ENCODE measurements around the gene NT5C1A. TPM values are rescaled to one million over a fixed set of nuclear protein-coding genes. Genes with fewer than 3 reads are reported as not detected.

Gene NT5C1A
- total RNA-seq, 2 experiments from 2014 or later = 1.1 to 1.3 TPM

GRCh38 chr1:39717809-39718208 is 45.9 kb upstream of the NT5C1A start:
- Histone ChIP-seq H3K9me3 (ENCODE audit: control insufficient read depth in 1 of 2, insufficient read depth in 1 of 2, low read length in 2 of 2) (no peaks in the 10 kb centered on the region), H3K4me3 (ENCODE audit: low read length) (no peak overlapping the region), H3K27ac (ENCODE audit: low read depth in 1 of 2, low read length in 2 of 2) (no peak overlapping the region), H3K27me3 (ENCODE audit: control insufficient read depth in 1 of 2, insufficient read depth in 2 of 2, low read length in 2 of 2) (peaks cover 5 to 11% of the 10 kb centered on the region in 2 experiments), H3K36me3 (ENCODE audit: insufficient read depth, low read length) (no peaks in the 10 kb centered on the region), H3K4me1 (ENCODE audit: insufficient read depth, low read length) (no peaks in the 10 kb centered on the region)
- DNase-seq (no peak), ATAC-seq (ENCODE audit: poor library complexity) (no peak)
- Mint-ChIP-seq H3K4me1 (ENCODE audit: low read depth) (no peaks in the 10 kb centered on the region), H3K4me3 (no peak overlapping the region), H3K27ac (no peak overlapping the region), H3K36me3 (ENCODE audit: low read depth) (no peaks in the 10 kb centered on the region), H3K27me3 (peaks cover 43% of the 10 kb centered on the region), H3K9me3 (no peaks in the 10 kb centered on the region)
- TF ChIP-seq, protein P1, sequence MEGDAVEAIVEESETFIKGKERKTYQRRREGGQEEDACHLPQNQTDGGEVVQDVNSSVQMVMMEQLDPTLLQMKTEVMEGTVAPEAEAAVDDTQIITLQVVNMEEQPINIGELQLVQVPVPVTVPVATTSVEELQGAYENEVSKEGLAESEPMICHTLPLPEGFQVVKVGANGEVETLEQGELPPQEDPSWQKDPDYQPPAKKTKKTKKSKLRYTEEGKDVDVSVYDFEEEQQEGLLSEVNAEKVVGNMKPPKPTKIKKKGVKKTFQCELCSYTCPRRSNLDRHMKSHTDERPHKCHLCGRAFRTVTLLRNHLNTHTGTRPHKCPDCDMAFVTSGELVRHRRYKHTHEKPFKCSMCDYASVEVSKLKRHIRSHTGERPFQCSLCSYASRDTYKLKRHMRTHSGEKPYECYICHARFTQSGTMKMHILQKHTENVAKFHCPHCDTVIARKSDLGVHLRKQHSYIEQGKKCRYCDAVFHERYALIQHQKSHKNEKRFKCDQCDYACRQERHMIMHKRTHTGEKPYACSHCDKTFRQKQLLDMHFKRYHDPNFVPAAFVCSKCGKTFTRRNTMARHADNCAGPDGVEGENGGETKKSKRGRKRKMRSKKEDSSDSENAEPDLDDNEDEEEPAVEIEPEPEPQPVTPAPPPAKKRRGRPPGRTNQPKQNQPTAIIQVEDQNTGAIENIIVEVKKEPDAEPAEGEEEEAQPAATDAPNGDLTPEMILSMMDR (IDR thresholded peaks at IDR 0.05) = no peak
- ChIA-PET CTCF (interaction anchor here (1.1 to 3.5 kb wide), 2 partner anchors 60 to 141 kb away, joined by 3 to 20 read pairs; no protein-coding TSS in a partner anchor), POLR2A (no interaction called here)
- intact Hi-C loops (cut with DNase I, micrococcal nuclease) = loop anchor here in 1 of 2 experiments (2.0 to 5.0 kb wide), 2 partner anchors 45 to 621 kb away; partner anchors contain the start of gene NT5C1A

- H3K27me3 ChIP-seq (ENCODE audit: control insufficient read depth in 1 of 2, insufficient read depth in 2 of 2, low read length in 2 of 2) = peaks cover 5 to 11% of the 10 kb centered on the region in 2 experiments
- CTCF ChIA-PET = interaction anchor here (0.7 kb wide), 1 partner anchor 110 kb away, joined by 3 read pairs; no protein-coding TSS in a partner anchor
- Mint-ChIP-seq H3K4me1 (ENCODE audit: low read depth) (no peaks in the 10 kb centered on the region), H3K27ac (no peak overlapping the region), H3K36me3 (ENCODE audit: low read depth) (no peaks in the 10 kb centered on the region), H3K4me3 (no peak overlapping the region), H3K27me3 (peaks cover 47% of the 10 kb centered on the region), H3K9me3 (no peaks in the 10 kb centered on the region)
- TF ChIP-seq, protein P1 (IDR thresholded peaks at IDR 0.05) = no peak
- no peaks in the 10 kb centered on the region for H3K4me1 ChIP-seq (ENCODE audit: insufficient read depth, low read length)
- no peak for DNase-seq
- no peak overlapping the region for H3K4me3 ChIP-seq (ENCODE audit: low read length)
- H3K9me3 ChIP-seq (ENCODE audit: control insufficient read depth in 1 of 2, insufficient read depth in 1 of 2, low read length in 2 of 2) = no peaks in the 10 kb centered on the region
- H3K36me3 ChIP-seq (ENCODE audit: insufficient read depth, low read length) = no peaks in the 10 kb centered on the region
- ATAC-seq (ENCODE audit: poor library complexity) = no peak
- intact Hi-C loops (cut with DNase I, micrococcal nuclease) = no loop called here
- POLR2A ChIA-PET = no interaction called here
- H3K27ac ChIP-seq (ENCODE audit: low read depth in 1 of 2, low read length in 2 of 2) = no peak overlapping the region
Measured at GRCh38 chr1:39713557-39713956, 41.6 kb upstream of the NT5C1A start.

DNA sequence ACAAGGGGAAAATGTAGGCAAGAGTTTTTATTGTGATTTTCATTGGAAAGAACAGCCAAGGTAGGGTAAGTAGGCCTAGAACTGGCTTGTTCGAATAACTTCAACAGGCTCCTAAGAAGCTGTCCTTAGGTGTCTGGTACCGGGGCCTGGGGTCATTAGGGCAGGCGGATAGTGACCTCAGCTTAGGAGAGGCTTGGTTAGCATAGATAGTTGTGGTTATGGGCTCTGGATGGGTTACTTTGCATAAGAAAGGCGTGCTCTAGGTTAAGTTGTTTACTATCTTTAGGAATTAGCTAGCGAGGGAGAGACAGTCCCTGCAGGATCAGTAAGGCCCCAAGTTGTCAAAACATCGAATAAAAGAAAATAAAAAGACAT is 40.0 kb upstream of the NT5C1A start:
- Mint-ChIP-seq H3K36me3 (ENCODE audit: low read depth) (no peaks in the 10 kb centered on the region), H3K4me3 (no peak overlapping the region), H3K27me3 (peaks cover 37% of the 10 kb centered on the region), H3K4me1 (ENCODE audit: low read depth) (no peaks in the 10 kb centered on the region), H3K9me3 (no peaks in the 10 kb centered on the region), H3K27ac (no peak overlapping the region)
- H3K4me1 ChIP-seq (ENCODE audit: insufficient read depth, low read length) = no peaks in the 10 kb centered on the region
- CTCF ChIA-PET = interaction anchor here (0.9 kb wide), 1 partner anchor 54 kb away, joined by 3 read pairs; no protein-coding TSS in a partner anchor
- no peak overlapping the region for H3K4me3 ChIP-seq (ENCODE audit: low read length)
- DNase-seq (no peak), ATAC-seq (ENCODE audit: poor library complexity) (no peak)
- peaks cover 2 to 5% of the 10 kb centered on the region in 2 experiments for H3K27me3 ChIP-seq (ENCODE audit: control insufficient read depth in 1 of 2, insufficient read depth in 2 of 2, low read length in 2 of 2)
- no peak overlapping the region for H3K27ac ChIP-seq (ENCODE audit: low read depth in 1 of 2, low read length in 2 of 2)
- no peaks in the 10 kb centered on the region for H3K36me3 ChIP-seq (ENCODE audit: insufficient read depth, low read length)
- H3K9me3 ChIP-seq (ENCODE audit: control insufficient read depth in 1 of 2, insufficient read depth in 1 of 2, low read length in 2 of 2) = no peaks in the 10 kb centered on the region
- intact Hi-C loops (cut with DNase I, micrococcal nuclease) = no loop called here
- TF ChIP-seq, protein P1 (IDR thresholded peaks at IDR 0.05) = no peak
- POLR2A ChIA-PET = no interaction called here
